Measurements from ENCODE around the gene ZDHHC1. TPM values are rescaled to one million over a fixed set of nuclear protein-coding genes. Genes with fewer than 3 reads are reported as not detected.

ZDHHC1 gene
- total and polyA plus RNA-seq, 2 of the 13 experiments (the other 11 are each of a cell fraction or from before 2014, with no cell fraction given), result 0.51 to 1.1 TPM

DNA sequence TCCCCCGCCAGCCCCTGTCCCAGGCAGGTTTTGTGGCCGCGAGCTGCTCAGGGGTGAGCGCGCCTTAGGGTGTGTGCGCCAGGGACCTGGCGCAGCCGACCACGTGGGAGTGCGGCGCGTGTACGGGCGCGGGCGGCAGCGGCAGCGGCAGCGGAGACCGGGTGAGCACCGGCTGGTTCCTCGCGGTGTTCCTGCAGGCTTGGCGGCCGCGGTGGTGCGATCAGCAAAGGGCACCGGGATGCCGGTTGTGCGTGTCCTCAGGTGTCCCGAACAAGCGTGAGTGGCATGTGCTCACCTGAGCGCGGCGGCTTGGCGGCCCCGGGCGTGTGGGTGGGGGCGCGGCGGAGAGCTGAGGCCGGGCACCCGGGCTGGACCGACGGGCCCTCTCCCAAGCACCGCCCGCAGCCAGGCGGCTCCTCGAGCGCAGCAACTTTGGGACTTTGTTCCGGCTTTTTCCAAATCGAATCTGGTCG, 14.3 kb upstream of the ZDHHC1 start (continued):
- TF ChIP-seq, protein P1, sequence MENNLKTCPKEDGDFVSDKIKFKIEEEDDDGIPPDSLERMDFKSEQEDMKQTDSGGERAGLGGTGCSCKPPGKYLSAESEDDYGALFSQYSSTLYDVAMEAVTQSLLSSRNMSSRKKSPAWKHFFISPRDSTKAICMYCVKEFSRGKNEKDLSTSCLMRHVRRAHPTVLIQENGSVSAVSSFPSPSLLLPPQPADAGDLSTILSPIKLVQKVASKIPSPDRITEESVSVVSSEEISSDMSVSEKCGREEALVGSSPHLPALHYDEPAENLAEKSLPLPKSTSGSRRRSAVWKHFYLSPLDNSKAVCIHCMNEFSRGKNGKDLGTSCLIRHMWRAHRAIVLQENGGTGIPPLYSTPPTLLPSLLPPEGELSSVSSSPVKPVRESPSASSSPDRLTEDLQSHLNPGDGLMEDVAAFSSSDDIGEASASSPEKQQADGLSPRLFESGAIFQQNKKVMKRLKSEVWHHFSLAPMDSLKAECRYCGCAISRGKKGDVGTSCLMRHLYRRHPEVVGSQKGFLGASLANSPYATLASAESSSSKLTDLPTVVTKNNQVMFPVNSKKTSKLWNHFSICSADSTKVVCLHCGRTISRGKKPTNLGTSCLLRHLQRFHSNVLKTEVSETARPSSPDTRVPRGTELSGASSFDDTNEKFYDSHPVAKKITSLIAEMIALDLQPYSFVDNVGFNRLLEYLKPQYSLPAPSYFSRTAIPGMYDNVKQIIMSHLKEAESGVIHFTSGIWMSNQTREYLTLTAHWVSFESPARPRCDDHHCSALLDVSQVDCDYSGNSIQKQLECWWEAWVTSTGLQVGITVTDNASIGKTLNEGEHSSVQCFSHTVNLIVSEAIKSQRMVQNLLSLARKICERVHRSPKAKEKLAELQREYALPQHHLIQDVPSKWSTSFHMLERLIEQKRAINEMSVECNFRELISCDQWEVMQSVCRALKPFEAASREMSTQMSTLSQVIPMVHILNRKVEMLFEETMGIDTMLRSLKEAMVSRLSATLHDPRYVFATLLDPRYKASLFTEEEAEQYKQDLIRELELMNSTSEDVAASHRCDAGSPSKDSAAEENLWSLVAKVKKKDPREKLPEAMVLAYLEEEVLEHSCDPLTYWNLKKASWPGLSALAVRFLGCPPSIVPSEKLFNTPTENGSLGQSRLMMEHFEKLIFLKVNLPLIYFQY (CRISPR knock-in tag; IDR thresholded peaks at IDR 0.05; ENCODE audit: borderline replicate concordance), result no peak
- peak; percentile 69 for TF ChIP-seq SP4 (CRISPR knock-in tag; IDR thresholded peaks at IDR 0.05)
- 0 out of 2 replicates have a peak, but pooled peaks have one; percentile 26 for TF ChIP-seq SALL2 (CRISPR knock-in tag; IDR thresholded peaks at IDR 0.05)
- TF ChIP-seq, protein P2, sequence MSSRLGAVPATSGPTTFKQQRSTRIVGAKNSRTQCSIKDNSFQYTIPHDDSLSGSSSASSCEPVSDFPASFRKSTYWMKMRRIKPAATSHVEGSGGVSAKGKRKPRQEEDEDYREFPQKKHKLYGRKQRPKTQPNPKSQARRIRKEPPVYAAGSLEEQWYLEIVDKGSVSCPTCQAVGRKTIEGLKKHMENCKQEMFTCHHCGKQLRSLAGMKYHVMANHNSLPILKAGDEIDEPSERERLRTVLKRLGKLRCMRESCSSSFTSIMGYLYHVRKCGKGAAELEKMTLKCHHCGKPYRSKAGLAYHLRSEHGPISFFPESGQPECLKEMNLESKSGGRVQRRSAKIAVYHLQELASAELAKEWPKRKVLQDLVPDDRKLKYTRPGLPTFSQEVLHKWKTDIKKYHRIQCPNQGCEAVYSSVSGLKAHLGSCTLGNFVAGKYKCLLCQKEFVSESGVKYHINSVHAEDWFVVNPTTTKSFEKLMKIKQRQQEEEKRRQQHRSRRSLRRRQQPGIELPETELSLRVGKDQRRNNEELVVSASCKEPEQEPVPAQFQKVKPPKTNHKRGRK (CRISPR knock-in tag; IDR thresholded peaks at IDR 0.05), result no peak
- TF ChIP-seq, protein P3, sequence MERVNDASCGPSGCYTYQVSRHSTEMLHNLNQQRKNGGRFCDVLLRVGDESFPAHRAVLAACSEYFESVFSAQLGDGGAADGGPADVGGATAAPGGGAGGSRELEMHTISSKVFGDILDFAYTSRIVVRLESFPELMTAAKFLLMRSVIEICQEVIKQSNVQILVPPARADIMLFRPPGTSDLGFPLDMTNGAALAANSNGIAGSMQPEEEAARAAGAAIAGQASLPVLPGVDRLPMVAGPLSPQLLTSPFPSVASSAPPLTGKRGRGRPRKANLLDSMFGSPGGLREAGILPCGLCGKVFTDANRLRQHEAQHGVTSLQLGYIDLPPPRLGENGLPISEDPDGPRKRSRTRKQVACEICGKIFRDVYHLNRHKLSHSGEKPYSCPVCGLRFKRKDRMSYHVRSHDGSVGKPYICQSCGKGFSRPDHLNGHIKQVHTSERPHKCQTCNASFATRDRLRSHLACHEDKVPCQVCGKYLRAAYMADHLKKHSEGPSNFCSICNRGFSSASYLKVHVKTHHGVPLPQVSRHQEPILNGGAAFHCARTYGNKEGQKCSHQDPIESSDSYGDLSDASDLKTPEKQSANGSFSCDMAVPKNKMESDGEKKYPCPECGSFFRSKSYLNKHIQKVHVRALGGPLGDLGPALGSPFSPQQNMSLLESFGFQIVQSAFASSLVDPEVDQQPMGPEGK (CRISPR knock-in tag; IDR thresholded peaks at IDR 0.05), result no peak; the same call in 1 of the 2 replicates
- no peak for TF ChIP-seq NFKBIZ (CRISPR knock-in tag; IDR thresholded peaks at IDR 0.05)
- TF ChIP-seq ZSCAN29 (CRISPR knock-in tag; conservative IDR thresholded peaks at IDR 0.05), result peak; percentile 89
- no peak for TF ChIP-seq NFE2 (CRISPR knock-in tag; IDR thresholded peaks at IDR 0.05)
- no peak for TF ChIP-seq FIP1L1 (IDR thresholded peaks at IDR 0.05; ENCODE audit: borderline replicate concordance, insufficient read depth, low read depth, low read length)
- peak; percentile 93 for TF ChIP-seq FOXC1 (CRISPR knock-in tag; IDR thresholded peaks at IDR 0.05; ENCODE audit: borderline replicate concordance)
- TF ChIP-seq, protein P4, sequence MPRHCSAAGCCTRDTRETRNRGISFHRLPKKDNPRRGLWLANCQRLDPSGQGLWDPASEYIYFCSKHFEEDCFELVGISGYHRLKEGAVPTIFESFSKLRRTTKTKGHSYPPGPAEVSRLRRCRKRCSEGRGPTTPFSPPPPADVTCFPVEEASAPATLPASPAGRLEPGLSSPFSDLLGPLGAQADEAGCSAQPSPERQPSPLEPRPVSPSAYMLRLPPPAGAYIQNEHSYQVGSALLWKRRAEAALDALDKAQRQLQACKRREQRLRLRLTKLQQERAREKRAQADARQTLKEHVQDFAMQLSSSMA (CRISPR knock-in tag; IDR thresholded peaks at IDR 0.05), result 0 out of 2 replicates have a peak, but pooled peaks have one; percentile 39
- no peak for TF ChIP-seq CC2D1A (CRISPR knock-in tag; IDR thresholded peaks at IDR 0.05)
- no peak for TF ChIP-seq POLR2AphosphoS2 (IDR thresholded peaks at IDR 0.05; ENCODE audit: low read depth, low read length)
- TF ChIP-seq FOXA3 (CRISPR knock-in tag; IDR thresholded peaks at IDR 0.05), result 0 out of 2 replicates have a peak, but pooled peaks have one; percentile 14
- TF ChIP-seq NR1H2 (CRISPR knock-in tag; IDR thresholded peaks at IDR 0.05; ENCODE audit: borderline replicate concordance, low read depth), result peak; percentile 68; the same call in 1 of the 2 replicates
- TF ChIP-seq, protein P5, sequence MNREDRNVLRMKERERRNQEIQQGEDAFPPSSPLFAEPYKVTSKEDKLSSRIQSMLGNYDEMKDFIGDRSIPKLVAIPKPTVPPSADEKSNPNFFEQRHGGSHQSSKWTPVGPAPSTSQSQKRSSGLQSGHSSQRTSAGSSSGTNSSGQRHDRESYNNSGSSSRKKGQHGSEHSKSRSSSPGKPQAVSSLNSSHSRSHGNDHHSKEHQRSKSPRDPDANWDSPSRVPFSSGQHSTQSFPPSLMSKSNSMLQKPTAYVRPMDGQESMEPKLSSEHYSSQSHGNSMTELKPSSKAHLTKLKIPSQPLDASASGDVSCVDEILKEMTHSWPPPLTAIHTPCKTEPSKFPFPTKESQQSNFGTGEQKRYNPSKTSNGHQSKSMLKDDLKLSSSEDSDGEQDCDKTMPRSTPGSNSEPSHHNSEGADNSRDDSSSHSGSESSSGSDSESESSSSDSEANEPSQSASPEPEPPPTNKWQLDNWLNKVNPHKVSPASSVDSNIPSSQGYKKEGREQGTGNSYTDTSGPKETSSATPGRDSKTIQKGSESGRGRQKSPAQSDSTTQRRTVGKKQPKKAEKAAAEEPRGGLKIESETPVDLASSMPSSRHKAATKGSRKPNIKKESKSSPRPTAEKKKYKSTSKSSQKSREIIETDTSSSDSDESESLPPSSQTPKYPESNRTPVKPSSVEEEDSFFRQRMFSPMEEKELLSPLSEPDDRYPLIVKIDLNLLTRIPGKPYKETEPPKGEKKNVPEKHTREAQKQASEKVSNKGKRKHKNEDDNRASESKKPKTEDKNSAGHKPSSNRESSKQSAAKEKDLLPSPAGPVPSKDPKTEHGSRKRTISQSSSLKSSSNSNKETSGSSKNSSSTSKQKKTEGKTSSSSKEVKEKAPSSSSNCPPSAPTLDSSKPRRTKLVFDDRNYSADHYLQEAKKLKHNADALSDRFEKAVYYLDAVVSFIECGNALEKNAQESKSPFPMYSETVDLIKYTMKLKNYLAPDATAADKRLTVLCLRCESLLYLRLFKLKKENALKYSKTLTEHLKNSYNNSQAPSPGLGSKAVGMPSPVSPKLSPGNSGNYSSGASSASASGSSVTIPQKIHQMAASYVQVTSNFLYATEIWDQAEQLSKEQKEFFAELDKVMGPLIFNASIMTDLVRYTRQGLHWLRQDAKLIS (CRISPR knock-in tag; IDR thresholded peaks at IDR 0.05), result no peak
- no peak for TF ChIP-seq RFX5 (IDR thresholded peaks at IDR 0.05; ENCODE audit: low read depth, low read length)
- TF ChIP-seq HMG20B (CRISPR knock-in tag; conservative IDR thresholded peaks at IDR 0.05), result no peak

Measured in HepG2 (cell line).